NB4 (cell line): ENCODE results near the gene CD300LF.

Experiments
- DNase-seq: peaks from one replicate; pipeline ENCODE4 v3.0.0; 2010; ENCODE audit warnings: low read depth
- H3K4me3 ChIP-seq: one replicate; pipeline ENCODE4 v1.5.1; 2011; ENCODE audit warnings: mild to moderate bottlenecking, low read depth, low read length, moderate library complexity
- CTCF ChIP-seq: IDR thresholded peaks from one replicate; pipeline ENCODE4 v1.5.1; 2012; ENCODE audit warnings: low read depth, low read length
- MYC ChIP-seq: IDR thresholded peaks from 2 replicates; pipeline ENCODE4 v1.6.1; 2011; ENCODE audit warnings: low read depth, low read length
- POLR2A ChIP-seq: IDR thresholded peaks from 2 replicates; pipeline ENCODE4 v1.6.1; 2011; ENCODE audit warnings: mild to moderate bottlenecking; ENCODE audit not compliant: insufficient read length; ENCODE audit errors: extremely low read depth
- TF ChIP-seq, protein P1 (sequence below): IDR thresholded peaks from 2 replicates; pipeline ENCODE4 v1.6.1; 2011; ENCODE audit warnings: low read depth, low read length

Gene CD300LF

DNA sequence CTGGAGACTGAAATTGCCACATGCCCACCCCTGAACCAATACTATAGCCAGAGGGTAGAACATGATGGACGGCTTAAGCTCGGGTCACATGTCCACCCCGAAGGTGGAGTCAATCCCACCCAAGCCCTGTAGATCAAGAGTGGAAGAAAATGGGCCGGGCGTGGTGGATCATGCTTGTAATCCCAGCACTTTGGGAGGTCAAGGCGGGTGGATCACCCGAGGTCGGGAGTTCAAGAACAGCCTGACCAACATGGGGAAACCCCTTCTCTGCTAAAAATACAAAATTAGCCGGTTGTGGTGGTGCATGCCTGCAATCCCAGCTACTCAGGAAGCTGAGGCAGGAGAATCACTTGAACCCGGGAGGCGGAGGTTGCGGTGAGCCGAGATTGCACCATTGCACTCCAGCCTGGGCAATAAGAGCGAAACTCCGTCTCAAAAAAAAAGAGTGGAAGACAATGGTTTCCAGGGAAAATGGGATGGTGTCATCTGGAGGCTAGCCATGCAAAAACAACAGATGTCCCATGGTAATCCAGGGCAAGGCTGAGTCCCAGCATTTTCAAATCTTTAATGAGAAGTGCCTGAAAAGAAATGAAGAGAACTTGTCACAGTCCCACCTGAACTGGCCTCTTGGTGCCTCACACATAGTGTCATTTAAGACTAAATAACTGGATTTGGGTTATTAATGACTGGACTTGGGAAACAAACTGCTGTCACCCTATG lies 30.1 kb downstream of the CD300LF start:
- no peak for DNase-seq
- no peak overlapping the region for H3K4me3 ChIP-seq
- TF ChIP-seq, protein P1, sequence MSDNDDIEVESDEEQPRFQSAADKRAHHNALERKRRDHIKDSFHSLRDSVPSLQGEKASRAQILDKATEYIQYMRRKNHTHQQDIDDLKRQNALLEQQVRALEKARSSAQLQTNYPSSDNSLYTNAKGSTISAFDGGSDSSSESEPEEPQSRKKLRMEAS: no peak
- TF ChIP-seq CTCF: no peak
- no peak for TF ChIP-seq POLR2A
- TF ChIP-seq MYC: no peak

DNA sequence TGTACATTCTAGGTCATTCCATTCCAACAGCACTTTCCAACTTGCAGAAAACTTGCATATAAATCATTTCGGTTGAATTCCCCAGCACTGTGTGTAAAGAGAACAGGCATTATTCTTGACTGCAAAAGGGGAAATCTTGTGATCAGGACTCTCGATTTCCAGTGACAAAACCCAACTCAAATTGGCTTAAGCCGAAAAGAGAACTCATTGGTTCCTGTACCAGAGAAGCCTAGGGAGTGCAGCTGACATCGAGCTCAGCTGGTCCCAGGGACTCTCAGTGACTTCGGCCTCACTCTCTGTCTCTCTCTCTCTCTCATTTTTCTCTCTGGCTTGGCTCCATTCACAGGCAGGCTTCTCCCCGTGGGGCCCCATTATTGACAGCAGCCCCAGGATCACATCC lies 30.7 kb downstream of the CD300LF start:
- TF ChIP-seq POLR2A (no peak), CTCF (no peak), MYC (no peak)
- DNase-seq: no peak
- no peak overlapping the region for H3K4me3 ChIP-seq

DNA sequence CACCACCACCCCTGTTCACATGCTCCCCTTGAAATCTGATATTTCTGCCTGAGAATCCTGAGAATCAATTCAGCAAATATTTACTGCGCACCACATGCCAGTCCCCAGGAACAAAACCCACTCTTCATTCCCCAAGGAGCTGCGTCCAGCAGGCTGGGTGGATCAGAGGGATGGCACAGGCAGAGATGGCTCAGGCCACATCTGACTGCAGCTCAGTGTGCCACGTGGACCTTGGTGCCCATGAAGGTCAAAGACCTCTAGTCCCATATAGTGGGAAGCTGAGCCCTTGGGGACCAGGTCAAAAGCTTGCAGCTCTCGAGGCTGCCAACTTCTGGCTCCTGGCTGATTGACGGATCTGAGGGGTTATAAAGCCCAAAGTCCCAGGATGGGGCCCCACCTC lies 31.8 kb downstream of the CD300LF start:
- TF ChIP-seq, protein P1: no peak
- TF ChIP-seq POLR2A (no peak), MYC (no peak), CTCF (no peak)
- no peak overlapping the region for H3K4me3 ChIP-seq
- no peak for DNase-seq

DNA sequence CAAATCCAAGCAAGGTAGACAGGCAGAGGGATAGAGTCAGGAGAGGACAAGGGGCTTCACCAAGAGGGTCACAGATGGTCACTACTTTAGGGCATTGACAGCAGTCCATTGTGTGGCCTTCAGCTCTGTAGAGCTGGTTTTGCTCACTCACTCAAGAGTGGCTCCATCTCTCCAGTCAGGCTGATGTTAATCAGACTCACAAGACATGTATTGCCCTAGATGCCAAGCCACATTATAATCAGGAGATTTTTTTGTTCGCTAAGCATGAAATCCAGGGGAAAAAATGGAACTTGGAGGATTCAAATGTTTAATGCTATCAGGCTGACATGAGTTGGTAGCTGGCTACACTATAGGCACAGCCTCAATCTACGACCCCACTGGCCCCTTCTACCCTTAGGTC lies 32.5 kb downstream of the CD300LF start:
- no peak overlapping the region for H3K4me3 ChIP-seq
- no peak for DNase-seq
- no peak for TF ChIP-seq POLR2A
- TF ChIP-seq CTCF: no peak
- no peak for TF ChIP-seq MYC
- TF ChIP-seq, protein P1: no peak

GRCh38 chr17:74679374-74679773 lies 33.3 kb downstream of the CD300LF start:
- no peak for DNase-seq
- H3K4me3 ChIP-seq: no peak overlapping the region
- TF ChIP-seq MYC (no peak), CTCF (no peak), POLR2A (no peak)
- TF ChIP-seq, protein P1: no peak
